WTC11 (cell line): ENCODE data around the gene TPT1.

Experiments
- CBFB ChIP-seq: sonication (generic); formaldehyde crosslinking; IDR thresholded peaks from 2 replicates; pipeline ENCODE4 v1.8.1; 2022; ENCODE audit warnings: mild to moderate bottlenecking, low read depth, missing genetic modification reagents
- ETV6 ChIP-seq: sonication (generic); formaldehyde crosslinking; IDR thresholded peaks from 2 replicates; pipeline ENCODE4 v1.8.1; 2022; ENCODE audit warnings: mild to moderate bottlenecking, missing genetic modification reagents
- FOXK1 ChIP-seq: sonication (generic); formaldehyde crosslinking; IDR thresholded peaks from 2 replicates; pipeline ENCODE4 v1.8.0; 2022; ENCODE audit warnings: mild to moderate bottlenecking, moderate library complexity, missing genetic modification reagents
- TP53 ChIP-seq: sonication (generic); formaldehyde crosslinking; IDR thresholded peaks from 2 replicates; pipeline ENCODE4 v1.8.1; 2023; ENCODE audit warnings: mild to moderate bottlenecking, missing genetic modification reagents
- TF ChIP-seq, protein P1 (sequence below): sonication (generic); formaldehyde crosslinking; IDR thresholded peaks from 2 replicates; pipeline ENCODE4 v1.8.0; 2022; ENCODE audit warnings: mild to moderate bottlenecking, missing genetic modification reagents
- TF ChIP-seq, protein P2 (sequence below): fragments of 200-600 bp; IDR thresholded peaks from 2 replicates; pipeline ENCODE4 v1.8.0; 2022; ENCODE audit warnings: antibody characterized with exemption
- TF ChIP-seq, protein P3 (sequence below): sonication (generic); formaldehyde crosslinking; IDR thresholded peaks from 2 replicates; pipeline ENCODE4 v1.8.1; 2022; ENCODE audit warnings: mild to moderate bottlenecking, missing genetic modification reagents, moderate library complexity, borderline replicate concordance

DNA sequence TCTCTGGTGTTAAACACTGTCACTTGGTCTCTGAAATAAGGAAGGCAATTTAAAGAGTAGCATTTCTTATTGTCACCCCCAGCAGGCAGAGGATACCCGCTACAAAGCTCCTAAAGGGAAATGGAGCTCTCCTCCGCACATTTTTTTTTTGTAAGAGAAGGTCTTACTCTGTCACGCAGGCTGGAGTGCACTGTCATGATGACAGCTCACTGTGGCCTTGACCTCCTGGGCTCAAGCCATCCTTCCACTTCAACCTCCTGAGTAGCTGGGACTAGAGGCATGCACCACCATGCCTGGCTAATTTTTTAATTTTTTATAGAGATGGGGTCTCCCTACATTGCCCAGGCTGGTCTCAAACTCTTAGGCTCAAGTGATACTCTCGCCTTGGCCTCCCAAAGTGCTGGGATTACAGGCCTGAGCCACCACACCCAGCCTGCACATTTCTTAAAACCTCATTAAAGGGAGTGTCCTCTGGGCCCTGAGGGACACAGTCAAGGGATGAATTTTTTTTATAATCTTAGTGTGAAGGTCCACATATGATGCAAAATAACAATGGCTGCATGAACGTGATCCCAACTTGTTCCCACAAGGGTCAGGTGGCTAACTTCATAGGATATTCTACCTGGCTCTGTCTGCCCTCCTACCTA is 45.0 kb upstream of the TPT1 start:
- TF ChIP-seq, protein P1, sequence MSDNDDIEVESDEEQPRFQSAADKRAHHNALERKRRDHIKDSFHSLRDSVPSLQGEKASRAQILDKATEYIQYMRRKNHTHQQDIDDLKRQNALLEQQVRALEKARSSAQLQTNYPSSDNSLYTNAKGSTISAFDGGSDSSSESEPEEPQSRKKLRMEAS (CRISPR knock-in tag): no peak
- TF ChIP-seq ETV6 (CRISPR knock-in tag): no peak
- TF ChIP-seq, protein P2, sequence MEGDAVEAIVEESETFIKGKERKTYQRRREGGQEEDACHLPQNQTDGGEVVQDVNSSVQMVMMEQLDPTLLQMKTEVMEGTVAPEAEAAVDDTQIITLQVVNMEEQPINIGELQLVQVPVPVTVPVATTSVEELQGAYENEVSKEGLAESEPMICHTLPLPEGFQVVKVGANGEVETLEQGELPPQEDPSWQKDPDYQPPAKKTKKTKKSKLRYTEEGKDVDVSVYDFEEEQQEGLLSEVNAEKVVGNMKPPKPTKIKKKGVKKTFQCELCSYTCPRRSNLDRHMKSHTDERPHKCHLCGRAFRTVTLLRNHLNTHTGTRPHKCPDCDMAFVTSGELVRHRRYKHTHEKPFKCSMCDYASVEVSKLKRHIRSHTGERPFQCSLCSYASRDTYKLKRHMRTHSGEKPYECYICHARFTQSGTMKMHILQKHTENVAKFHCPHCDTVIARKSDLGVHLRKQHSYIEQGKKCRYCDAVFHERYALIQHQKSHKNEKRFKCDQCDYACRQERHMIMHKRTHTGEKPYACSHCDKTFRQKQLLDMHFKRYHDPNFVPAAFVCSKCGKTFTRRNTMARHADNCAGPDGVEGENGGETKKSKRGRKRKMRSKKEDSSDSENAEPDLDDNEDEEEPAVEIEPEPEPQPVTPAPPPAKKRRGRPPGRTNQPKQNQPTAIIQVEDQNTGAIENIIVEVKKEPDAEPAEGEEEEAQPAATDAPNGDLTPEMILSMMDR: no peak
- TF ChIP-seq, protein P3, sequence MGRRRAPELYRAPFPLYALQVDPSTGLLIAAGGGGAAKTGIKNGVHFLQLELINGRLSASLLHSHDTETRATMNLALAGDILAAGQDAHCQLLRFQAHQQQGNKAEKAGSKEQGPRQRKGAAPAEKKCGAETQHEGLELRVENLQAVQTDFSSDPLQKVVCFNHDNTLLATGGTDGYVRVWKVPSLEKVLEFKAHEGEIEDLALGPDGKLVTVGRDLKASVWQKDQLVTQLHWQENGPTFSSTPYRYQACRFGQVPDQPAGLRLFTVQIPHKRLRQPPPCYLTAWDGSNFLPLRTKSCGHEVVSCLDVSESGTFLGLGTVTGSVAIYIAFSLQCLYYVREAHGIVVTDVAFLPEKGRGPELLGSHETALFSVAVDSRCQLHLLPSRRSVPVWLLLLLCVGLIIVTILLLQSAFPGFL (CRISPR knock-in tag): no peak
- TF ChIP-seq CBFB: no peak
- no peak for TF ChIP-seq TP53
- no peak for TF ChIP-seq FOXK1 (CRISPR knock-in tag)
